WTC11 (cell line): ENCODE measurements around the gene PTGER3.

Experiments
- CTCF ChIP-seq: fragments of 200-600 bp; IDR thresholded peaks from 2 replicates; pipeline ENCODE4 v1.8.0; 2022; ENCODE audit warnings: antibody characterized with exemption
- E2F1 ChIP-seq: sonication (generic); formaldehyde crosslinking; IDR thresholded peaks from 2 replicates; pipeline ENCODE4 v1.8.0; 2022; ENCODE audit warnings: mild to moderate bottlenecking, missing genetic modification reagents
- ESRRA ChIP-seq: sonication (generic); formaldehyde crosslinking; IDR thresholded peaks from 2 replicates; pipeline ENCODE4 v1.8.1; 2022; ENCODE audit warnings: mild to moderate bottlenecking, missing genetic modification reagents, borderline replicate concordance
- ETV6 ChIP-seq: sonication (generic); formaldehyde crosslinking; IDR thresholded peaks from 2 replicates; pipeline ENCODE4 v1.8.1; 2022; ENCODE audit warnings: mild to moderate bottlenecking, missing genetic modification reagents
- FOXP4 ChIP-seq: sonication (generic); formaldehyde crosslinking; IDR thresholded peaks from 2 replicates; pipeline ENCODE4 v1.8.0; 2022; ENCODE audit warnings: mild to moderate bottlenecking, missing genetic modification reagents
- NR1H2 ChIP-seq: sonication (generic); formaldehyde crosslinking; IDR thresholded peaks from 2 replicates; pipeline ENCODE4 v1.9.0; 2021; ENCODE audit warnings: mild to moderate bottlenecking, moderate library complexity, missing genetic modification reagents
- NR3C1 ChIP-seq: sonication (generic); formaldehyde crosslinking; conservative IDR thresholded peaks from 2 replicates; pipeline ENCODE4 v1.8.1; 2023; ENCODE audit warnings: low read depth, mild to moderate bottlenecking, missing genetic modification reagents
- PREB ChIP-seq: sonication (generic); formaldehyde crosslinking; IDR thresholded peaks from 2 replicates; pipeline ENCODE4 v1.8.1; 2022; ENCODE audit warnings: mild to moderate bottlenecking, missing genetic modification reagents, moderate library complexity, borderline replicate concordance
- TEAD1 ChIP-seq: sonication (generic); formaldehyde crosslinking; IDR thresholded peaks from 2 replicates; pipeline ENCODE4 v1.8.0; 2022; ENCODE audit warnings: mild to moderate bottlenecking, missing genetic modification reagents
- ZNF138 ChIP-seq: sonication (generic); formaldehyde crosslinking; conservative IDR thresholded peaks from 2 replicates; pipeline ENCODE4 v1.8.1; 2022; ENCODE audit warnings: mild to moderate bottlenecking, moderate library complexity, missing genetic modification reagents
- TF ChIP-seq, protein P1 (sequence below): sonication (generic); formaldehyde crosslinking; IDR thresholded peaks from 2 replicates; pipeline ENCODE4 v1.8.1; 2023; ENCODE audit warnings: mild to moderate bottlenecking, missing genetic modification reagents
- TF ChIP-seq, protein P2 (sequence below): sonication (generic); formaldehyde crosslinking; IDR thresholded peaks from 2 replicates; pipeline ENCODE4 v1.8.1; 2022; ENCODE audit warnings: low read depth, missing genetic modification reagents, borderline replicate concordance
- TF ChIP-seq, protein P3 (sequence below): fragments of 250-450 bp; sonication (Bioruptor Pico); IDR thresholded peaks from 2 replicates; pipeline ENCODE4 v2.1.2; 2022; ENCODE audit warnings: mild to moderate bottlenecking, moderate library complexity

- TF ChIP-seq TEAD1 (CRISPR knock-in tag) (no peak), NR1H2 (CRISPR knock-in tag) (no peak), E2F1 (CRISPR knock-in tag) (no peak), CTCF (no peak), ESRRA (CRISPR knock-in tag) (no peak), ZNF138 (no peak), FOXP4 (CRISPR knock-in tag) (no peak; the same call in 1 of the 2 replicates), ETV6 (0 out of 2 replicates have a peak, but pooled peaks have one; percentile 9), PREB (CRISPR knock-in tag) (no peak), NR3C1 (CRISPR knock-in tag) (no peak)
- TF ChIP-seq, protein P1, sequence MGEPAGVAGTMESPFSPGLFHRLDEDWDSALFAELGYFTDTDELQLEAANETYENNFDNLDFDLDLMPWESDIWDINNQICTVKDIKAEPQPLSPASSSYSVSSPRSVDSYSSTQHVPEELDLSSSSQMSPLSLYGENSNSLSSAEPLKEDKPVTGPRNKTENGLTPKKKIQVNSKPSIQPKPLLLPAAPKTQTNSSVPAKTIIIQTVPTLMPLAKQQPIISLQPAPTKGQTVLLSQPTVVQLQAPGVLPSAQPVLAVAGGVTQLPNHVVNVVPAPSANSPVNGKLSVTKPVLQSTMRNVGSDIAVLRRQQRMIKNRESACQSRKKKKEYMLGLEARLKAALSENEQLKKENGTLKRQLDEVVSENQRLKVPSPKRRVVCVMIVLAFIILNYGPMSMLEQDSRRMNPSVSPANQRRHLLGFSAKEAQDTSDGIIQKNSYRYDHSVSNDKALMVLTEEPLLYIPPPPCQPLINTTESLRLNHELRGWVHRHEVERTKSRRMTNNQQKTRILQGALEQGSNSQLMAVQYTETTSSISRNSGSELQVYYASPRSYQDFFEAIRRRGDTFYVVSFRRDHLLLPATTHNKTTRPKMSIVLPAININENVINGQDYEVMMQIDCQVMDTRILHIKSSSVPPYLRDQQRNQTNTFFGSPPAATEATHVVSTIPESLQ (CRISPR knock-in tag) = no peak
- TF ChIP-seq, protein P2, sequence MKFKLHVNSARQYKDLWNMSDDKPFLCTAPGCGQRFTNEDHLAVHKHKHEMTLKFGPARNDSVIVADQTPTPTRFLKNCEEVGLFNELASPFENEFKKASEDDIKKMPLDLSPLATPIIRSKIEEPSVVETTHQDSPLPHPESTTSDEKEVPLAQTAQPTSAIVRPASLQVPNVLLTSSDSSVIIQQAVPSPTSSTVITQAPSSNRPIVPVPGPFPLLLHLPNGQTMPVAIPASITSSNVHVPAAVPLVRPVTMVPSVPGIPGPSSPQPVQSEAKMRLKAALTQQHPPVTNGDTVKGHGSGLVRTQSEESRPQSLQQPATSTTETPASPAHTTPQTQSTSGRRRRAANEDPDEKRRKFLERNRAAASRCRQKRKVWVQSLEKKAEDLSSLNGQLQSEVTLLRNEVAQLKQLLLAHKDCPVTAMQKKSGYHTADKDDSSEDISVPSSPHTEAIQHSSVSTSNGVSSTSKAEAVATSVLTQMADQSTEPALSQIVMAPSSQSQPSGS = no peak
- TF ChIP-seq, protein P3, sequence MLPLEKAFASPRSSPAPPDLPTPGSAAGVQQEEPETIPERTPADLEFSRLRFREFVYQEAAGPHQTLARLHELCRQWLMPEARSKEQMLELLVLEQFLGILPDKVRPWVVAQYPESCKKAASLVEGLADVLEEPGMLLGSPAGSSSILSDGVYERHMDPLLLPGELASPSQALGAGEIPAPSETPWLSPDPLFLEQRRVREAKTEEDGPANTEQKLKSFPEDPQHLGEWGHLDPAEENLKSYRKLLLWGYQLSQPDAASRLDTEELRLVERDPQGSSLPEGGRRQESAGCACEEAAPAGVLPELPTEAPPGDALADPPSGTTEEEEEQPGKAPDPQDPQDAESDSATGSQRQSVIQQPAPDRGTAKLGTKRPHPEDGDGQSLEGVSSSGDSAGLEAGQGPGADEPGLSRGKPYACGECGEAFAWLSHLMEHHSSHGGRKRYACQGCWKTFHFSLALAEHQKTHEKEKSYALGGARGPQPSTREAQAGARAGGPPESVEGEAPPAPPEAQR (CRISPR knock-in tag) = no peak
Observed at GRCh38 chr1:71047635-71048607, at the start of gene PTGER3.
